Prostate gland (tissue), 2 donors: ENCODE measurements around the gene TBC1D5. TPM values are rescaled to one million over a fixed set of nuclear protein-coding genes. Genes with fewer than 3 reads are reported as not detected.
"Not testable (repeated sequence)": the region's sequence is repeated elsewhere in the genome, so short reads cannot be mapped to it uniquely, and the experiment has no call there.

Source experiments
- DNase-seq: peaks from one replicate; pipeline ENCODE4 v3.0.0-alpha.2; 2019; ENCODE audit warnings: low spot score
- H3K27ac ChIP-seq, 2 donors: fragments of 200-600 bp; sonication (generic); 2 replicates each; pipeline ENCODE4 v1.5.1; 2017 to 2019
- H3K27me3 ChIP-seq: fragments of 200-600 bp; sonication (generic); replicated peaks from 2 replicates; pipeline ENCODE4 v1.5.1; 2019; ENCODE audit not compliant: insufficient read depth
- H3K36me3 ChIP-seq, 2 donors: fragments of 200-600 bp; sonication (generic); 1 replicate in 1 of 2; 2 replicates in 1 of 2; pipeline versions ENCODE4 v1.5.1 to v1.8.1; 2017 to 2019
- H3K4me1 ChIP-seq: fragments of 200-600 bp; sonication (generic); replicated peaks from 2 replicates; pipeline ENCODE4 v1.5.1; 2019
- H3K4me3 ChIP-seq, 2 donors: fragments of 200-600 bp; sonication (generic); 2 replicates each; pipeline ENCODE4 v1.5.1; 2017 to 2019
- H3K9me3 ChIP-seq: fragments of 200-600 bp; sonication (generic); 2 replicates; pipeline ENCODE4 v1.5.1; 2017
- CTCF ChIP-seq, 4 experiments: fragments of 200-600 bp in 2 of 4; fragments of 450-650 bp in 2 of 4; sonication (generic) in 2 of 4; IDR thresholded peaks; 1 replicate in 3 of 4; 2 replicates in 1 of 4; pipeline ENCODE4 v1.5.1; 2016 to 2019; ENCODE audit warnings: antibody characterized with exemption in 4 of 4, mild to moderate bottlenecking in 2 of 4, moderate library complexity in 2 of 4
- POLR2A ChIP-seq: fragments of 450-650 bp; IDR thresholded peaks from one replicate; pipeline ENCODE4 v1.6.1; 2016; ENCODE audit warnings: antibody characterized with exemption, mild to moderate bottlenecking
- POLR2AphosphoS5 ChIP-seq: sonication (generic); formaldehyde crosslinking; IDR thresholded peaks from one replicate; pipeline ENCODE4 v1.6.1; 2017; ENCODE audit warnings: antibody characterized with exemption
- WGBS: methylation state at CpG from one replicate; pipeline ENCODE4 v1.1.5; 2018; 5-methylcytosine and 5-hydroxymethylcytosine counted together
- intact Hi-C: fragments of 100-400 bp; cut with DNase I; formaldehyde crosslinking; loops from one replicate; pipeline ENCODE4 v1.14.2; 2022
- total RNA-seq, 2 donors: library from RNA; depleted of rRNA; stranded (reverse); fragments of >200 nt; gene quantifications; one replicate each; pipeline ENCODE4 v1.1.0, GENCODE V29; 2016

Gene TBC1D5
- total RNA-seq, 2 donors from 2014 or later, result 64.8 to 99.2 TPM

DNA sequence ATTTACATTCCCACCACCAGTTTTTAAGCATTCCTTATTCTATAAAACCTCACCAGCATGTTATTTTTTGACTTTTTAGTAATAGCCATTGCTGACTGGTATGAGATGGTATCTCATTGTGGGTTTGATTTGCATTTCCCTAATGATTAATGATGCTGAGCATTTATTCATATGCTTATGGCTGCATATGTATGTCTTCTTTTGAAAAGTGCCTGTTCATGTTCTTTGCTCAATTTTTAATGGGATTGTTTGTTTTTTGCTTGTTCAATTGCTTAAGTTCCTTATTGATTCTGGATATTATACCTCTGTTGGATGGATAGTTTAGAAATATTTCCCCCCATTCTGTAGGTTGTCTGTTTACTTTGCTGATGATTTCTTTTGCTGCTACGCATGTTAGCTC, 16.1 kb downstream of the TBC1D5 start:
- no peaks in the 10 kb centered on the region for H3K27me3 ChIP-seq
- intact Hi-C loops, result no loop called here
- H3K9me3 ChIP-seq, result no peaks in the 10 kb centered on the region
- H3K4me1 ChIP-seq, result no peaks in the 10 kb centered on the region
- WGBS, result 91% methylated on average over 1 of the region's 1 CpG
- DNase-seq, result no peak
- TF ChIP-seq CTCF (IDR thresholded peaks at IDR 0.05) (no peak), POLR2AphosphoS5 (no peak), POLR2A (no peak)
- no peaks in the 10 kb centered on the region for H3K36me3 ChIP-seq
- no peak overlapping the region for H3K27ac ChIP-seq
- H3K4me3 ChIP-seq, result no peak overlapping the region

DNA sequence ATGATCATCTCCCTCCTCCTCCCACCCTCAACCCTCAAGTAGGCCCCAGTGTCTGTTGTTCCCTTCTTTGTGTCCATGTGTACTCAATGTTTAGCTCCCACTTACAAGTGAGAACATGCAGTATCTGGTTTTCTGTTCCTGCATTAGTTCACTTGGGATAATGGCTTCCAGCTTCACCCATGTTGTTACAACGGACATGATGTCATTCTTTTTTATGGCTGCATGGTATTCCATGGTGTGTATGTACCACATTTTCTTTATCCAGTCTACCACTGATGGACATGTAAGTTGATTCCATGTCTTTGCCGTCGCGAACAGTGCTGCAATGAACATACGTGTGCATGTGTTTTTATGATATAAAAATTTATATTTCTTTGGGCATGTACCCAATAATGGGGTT, 16.6 kb downstream of the TBC1D5 start:
- intact Hi-C loops, H3K36me3 ChIP-seq, H3K27ac ChIP-seq, DNase-seq, H3K9me3 ChIP-seq, H3K27me3 ChIP-seq, H3K4me3 ChIP-seq, H3K4me1 ChIP-seq: not testable (repeated sequence)
- 98% methylated on average over 5 of the region's 5 CpGs for WGBS

DNA sequence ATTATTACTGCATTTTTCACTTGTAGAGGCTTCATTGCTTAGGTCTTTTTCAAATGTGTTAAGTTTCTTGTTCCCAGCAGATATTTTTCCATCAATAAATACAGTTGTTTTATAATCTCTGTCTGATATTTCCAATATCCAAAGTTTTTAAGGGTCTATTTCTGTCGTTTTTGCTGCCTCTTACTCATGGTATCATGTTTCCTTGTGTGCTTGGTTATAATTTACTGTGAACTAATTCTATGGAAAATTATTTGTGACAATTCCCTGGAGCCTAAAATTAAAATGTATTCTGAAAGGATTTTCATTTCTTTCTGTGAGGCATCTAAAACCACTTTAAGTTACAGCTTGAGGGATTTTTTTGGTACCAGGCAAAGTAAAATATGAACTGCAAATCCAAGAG, 17.5 kb downstream of the TBC1D5 start:
- WGBS, result 83% methylated on average over 1 of the region's 1 CpG
- no peaks in the 10 kb centered on the region for H3K36me3 ChIP-seq
- H3K9me3 ChIP-seq, result no peaks in the 10 kb centered on the region
- H3K4me1 ChIP-seq, result no peaks in the 10 kb centered on the region
- no peak for DNase-seq
- intact Hi-C loops, result no loop called here
- H3K27me3 ChIP-seq, result no peaks in the 10 kb centered on the region
- no peak overlapping the region for H3K4me3 ChIP-seq
- no peak overlapping the region for H3K27ac ChIP-seq
- TF ChIP-seq POLR2A (no peak), POLR2AphosphoS5 (no peak)

- no peak overlapping the region for H3K4me3 ChIP-seq
- TF ChIP-seq CTCF (IDR thresholded peaks at IDR 0.05) (no peak), POLR2AphosphoS5 (no peak), POLR2A (no peak)
- no peaks in the 10 kb centered on the region for H3K4me1 ChIP-seq
- DNase-seq, result no peak
- intact Hi-C loops, result no loop called here
- no peaks in the 10 kb centered on the region for H3K9me3 ChIP-seq
- 100% methylated on average over 3 of the region's 3 CpGs for WGBS
- H3K27ac ChIP-seq, result no peak overlapping the region
- H3K27me3 ChIP-seq, result no peaks in the 10 kb centered on the region
- H3K36me3 ChIP-seq, result no peaks in the 10 kb centered on the region
Measured at GRCh38 chr3:17724122-17724521, 18.3 kb downstream of the TBC1D5 start.

DNA sequence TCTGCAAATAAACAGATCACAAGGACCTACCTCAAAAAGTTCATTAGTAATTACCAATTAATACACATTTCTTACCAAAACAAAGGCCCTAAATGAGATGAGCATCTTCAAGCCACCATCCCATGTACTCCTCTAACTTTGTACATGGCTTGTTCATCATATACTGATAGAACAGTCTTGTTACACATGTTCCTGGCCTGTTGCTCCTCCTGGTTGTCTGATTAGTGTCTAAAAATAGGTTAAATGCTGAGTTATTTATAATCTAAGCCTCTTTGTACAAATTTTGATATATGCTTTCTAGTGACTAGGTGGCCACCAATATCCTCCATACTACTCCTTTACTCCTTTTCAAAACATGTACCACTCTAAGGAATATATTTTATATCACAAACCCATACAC, 25.0 kb downstream of the TBC1D5 start:
- H3K36me3 ChIP-seq, result no peaks in the 10 kb centered on the region
- H3K4me1 ChIP-seq, result no peaks in the 10 kb centered on the region
- H3K27ac ChIP-seq, result no peak overlapping the region
- DNase-seq, result no peak
- intact Hi-C loops, result no loop called here
- H3K27me3 ChIP-seq, result no peaks in the 10 kb centered on the region
- H3K9me3 ChIP-seq, result no peaks in the 10 kb centered on the region
- no peak for TF ChIP-seq POLR2A
- TF ChIP-seq POLR2AphosphoS5, result no peak
- no peak for TF ChIP-seq CTCF (IDR thresholded peaks at IDR 0.05)
- H3K4me3 ChIP-seq, result no peak overlapping the region

GRCh38 chr3:17714473-17714872, 28.0 kb downstream of the TBC1D5 start:
- Histone ChIP-seq H3K4me3 (no peak overlapping the region), H3K27ac (no peak overlapping the region), H3K27me3 (no peaks in the 10 kb centered on the region), H3K9me3 (no peaks in the 10 kb centered on the region), H3K4me1 (no peaks in the 10 kb centered on the region), H3K36me3 (no peaks in the 10 kb centered on the region)
- intact Hi-C loops, result no loop called here
- WGBS, result 96% methylated on average over 2 of the region's 2 CpGs
- TF ChIP-seq CTCF (IDR thresholded peaks at IDR 0.05) (no peak), POLR2A (no peak), POLR2AphosphoS5 (no peak)
- DNase-seq, result no peak
